Activated CD8-positive, alpha-beta memory T cell treated with anti-CD3 and anti-CD28 coated beads, Interleukin-2, amount 50 U/mL, for 24 hours (primary cell): ENCODE data around the gene CCDC112.
A peak's percentile ranks its signal among the peaks of the same experiment; 100 is the strongest.
"Not testable (repeated sequence)": the region's sequence is repeated elsewhere in the genome, so short reads cannot be mapped to it uniquely, and the experiment has no call there.

Experiments used
- DNase-seq: peaks from one replicate; pipeline ENCODE4 v3.0.0-alpha.2; 2020; ENCODE audit errors: extremely low read depth

Gene CCDC112, protein sequence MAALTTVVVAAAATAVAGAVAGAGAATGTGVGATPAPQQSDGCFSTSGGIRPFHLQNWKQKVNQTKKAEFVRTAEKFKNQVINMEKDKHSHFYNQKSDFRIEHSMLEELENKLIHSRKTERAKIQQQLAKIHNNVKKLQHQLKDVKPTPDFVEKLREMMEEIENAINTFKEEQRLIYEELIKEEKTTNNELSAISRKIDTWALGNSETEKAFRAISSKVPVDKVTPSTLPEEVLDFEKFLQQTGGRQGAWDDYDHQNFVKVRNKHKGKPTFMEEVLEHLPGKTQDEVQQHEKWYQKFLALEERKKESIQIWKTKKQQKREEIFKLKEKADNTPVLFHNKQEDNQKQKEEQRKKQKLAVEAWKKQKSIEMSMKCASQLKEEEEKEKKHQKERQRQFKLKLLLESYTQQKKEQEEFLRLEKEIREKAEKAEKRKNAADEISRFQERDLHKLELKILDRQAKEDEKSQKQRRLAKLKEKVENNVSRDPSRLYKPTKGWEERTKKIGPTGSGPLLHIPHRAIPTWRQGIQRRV

GRCh38 chr5:115296124-115297022 lies at the start of gene CCDC112:
TSS of gene CCDC112 (minus strand) at chr5:115296654. CDS start at chr5:115296543, 111 bp downstream.
- DNase-seq, result peak; percentile 49

DNA sequence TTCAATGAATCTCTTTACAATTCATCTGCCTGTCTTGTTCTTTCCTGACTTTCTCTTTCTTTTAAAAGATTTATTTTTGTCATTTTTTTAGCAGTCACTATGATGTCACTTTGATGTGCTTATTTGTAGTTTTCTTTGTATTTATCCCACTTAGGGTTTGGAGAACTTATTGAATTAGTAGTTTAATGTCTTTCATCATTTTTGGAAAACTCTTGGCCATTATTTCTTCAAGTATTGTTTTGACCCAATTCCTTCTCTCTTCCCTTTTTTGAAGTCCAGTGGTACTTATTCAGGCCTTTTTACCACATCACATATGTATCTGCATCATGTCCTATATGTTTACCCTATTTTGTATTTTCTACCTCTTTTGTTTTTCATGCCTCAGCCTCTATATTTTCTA lies 48.9 kb upstream of the CCDC112 start:
- no peak for DNase-seq

DNA sequence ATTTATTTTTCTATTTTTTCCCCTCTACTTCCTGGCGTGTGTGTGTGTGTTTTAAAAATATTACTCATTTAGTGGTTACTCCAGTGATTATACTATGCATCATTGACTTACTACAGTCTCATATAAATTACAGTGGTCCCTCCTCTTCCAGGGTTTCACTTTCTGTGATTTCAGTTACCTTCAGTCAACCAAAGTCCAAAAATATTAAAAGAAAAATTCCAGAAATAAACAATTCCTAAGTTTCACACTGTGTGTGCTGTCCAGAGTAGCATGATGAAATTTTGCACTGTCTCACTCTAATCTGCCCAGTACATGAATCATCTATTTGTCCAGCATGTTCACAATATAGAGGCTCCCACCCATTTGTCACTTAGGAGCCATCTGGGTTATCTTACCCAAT lies 47.4 kb upstream of the CCDC112 start:
- DNase-seq, result no peak

DNA sequence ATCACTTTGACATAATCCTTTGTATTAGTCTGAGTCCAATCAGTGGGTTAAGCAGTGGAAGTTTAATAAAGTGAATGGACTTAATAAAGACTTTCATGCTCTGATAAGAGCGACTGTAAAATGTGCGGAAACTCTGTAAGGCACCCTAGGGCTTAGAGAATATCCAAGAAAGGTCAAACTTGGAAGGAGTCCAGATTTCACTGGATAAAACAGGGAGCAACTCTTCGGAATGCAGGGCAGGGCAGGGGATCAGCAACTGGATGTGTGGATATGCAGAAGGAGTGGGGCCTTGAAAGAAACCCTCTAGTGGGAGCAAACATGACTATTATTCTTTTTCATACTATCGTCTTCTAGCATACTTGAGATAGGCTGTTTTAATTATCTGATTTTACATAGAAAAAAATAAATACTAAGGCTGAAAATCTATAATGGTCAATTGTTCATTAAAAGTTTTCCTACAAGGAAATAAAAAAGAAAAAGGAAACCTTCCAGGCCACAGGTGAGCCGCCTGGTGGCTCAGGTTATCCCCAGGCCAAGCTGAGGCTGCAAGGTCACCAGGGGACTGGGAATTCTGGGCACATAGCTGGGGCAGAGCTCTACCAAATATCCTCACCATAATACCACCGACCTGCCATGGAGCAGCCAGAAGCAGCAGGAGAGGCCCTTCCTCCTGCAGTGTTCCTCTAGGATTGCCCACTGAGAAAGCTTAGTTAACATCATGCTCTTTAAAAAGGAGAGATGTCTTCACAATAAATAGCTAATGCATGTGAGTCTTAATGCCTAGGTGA lies 46.3 kb upstream of the CCDC112 start:
- DNase-seq, result no peak

GRCh38 chr5:115341745-115342144 lies 45.3 kb upstream of the CCDC112 start:
- no peak for DNase-seq

GRCh38 chr5:115338851-115339250 lies 42.4 kb upstream of the CCDC112 start:
- DNase-seq, result no peak

GRCh38 chr5:115337882-115338281 lies 41.4 kb upstream of the CCDC112 start:
- DNase-seq, result no peak

- no peak for DNase-seq
Measured at GRCh38 chr5:115336964-115337363, 40.5 kb upstream of the CCDC112 start.

DNA sequence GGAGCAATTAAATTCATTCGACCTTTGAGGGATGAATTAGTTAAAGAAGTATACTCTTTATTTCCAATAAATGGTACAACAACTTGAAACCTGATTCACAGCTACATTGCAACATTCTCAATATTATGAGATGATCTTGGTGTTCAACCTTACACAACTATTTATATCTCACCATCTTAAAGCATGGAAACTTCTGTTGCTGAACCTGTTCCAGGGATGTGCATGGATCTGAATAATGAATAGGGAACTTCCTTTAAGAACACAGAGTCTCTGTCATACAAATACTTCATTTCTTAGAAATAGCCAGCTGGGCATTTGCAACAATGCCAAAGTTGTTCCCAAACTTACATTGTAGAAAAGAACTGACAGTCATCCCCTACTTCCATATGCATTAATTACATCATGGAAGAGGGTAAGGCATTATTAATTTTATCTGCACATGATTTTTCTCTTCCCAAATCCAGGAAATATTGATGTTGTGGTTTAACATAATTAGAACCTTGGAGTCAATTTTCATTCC lies 39.8 kb upstream of the CCDC112 start:
- DNase-seq, result no peak

- DNase-seq, result no peak
Measured at GRCh38 chr5:115335301-115335700, 38.8 kb upstream of the CCDC112 start.

DNA sequence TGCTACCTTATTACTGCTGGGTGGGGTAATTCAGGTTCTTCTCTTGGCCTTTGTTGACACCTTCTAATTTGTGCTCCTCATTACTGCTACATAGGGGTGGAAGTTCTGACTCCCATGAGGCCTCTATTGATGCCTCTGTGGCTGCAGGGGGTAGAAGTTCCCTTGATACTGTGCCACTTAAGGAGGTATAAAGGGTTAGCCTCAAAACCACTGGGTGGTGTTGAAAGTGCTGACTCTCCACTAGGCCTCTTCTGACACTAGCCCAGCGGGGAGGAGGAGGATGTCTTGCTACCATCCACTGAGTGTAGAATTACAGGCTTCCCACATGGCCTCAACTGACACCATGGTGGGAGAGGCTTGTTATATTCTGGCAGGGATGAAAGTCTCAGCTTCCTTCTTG lies 36.7 kb upstream of the CCDC112 start:
- DNase-seq, result no peak

- no peak for DNase-seq
Measured at GRCh38 chr5:115330830-115331229, 34.4 kb upstream of the CCDC112 start.

GRCh38 chr5:115329475-115329874 lies 33.0 kb upstream of the CCDC112 start:
- no peak for DNase-seq

DNA sequence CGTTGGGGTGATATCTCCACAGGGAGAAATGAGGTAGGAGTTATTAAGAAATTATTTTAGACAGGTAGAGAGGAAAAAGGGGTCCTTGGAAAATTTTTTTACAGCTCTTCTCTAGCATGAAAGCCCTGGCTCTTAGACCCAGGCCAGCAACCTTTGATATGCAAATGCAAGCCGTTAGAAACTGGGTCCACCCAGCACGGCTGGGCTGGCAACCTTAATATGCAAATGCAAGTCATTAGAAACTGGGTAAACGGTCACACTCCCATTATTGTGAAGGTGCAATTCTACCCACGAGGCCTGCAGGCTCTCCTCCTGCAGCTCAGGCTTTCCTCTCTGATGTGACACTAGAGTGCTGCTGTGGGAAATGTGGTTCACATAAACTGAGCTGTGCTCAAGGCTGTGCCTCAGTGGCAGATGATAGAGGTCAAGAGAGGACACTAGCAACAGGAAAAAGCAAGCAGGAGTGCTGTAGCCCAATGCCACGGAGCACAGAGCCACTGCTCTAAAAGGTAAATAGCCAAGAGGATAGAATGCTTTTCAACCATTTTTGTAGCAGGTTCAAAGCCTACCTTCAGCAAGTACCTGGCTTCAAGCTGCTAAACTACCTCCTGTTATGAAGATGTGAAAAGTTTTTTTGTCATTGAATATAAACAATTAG lies 32.3 kb upstream of the CCDC112 start:
- not testable (repeated sequence) for DNase-seq

GRCh38 chr5:115325296-115325959 lies 29.0 kb upstream of the CCDC112 start:
- DNase-seq, result no peak

GRCh38 chr5:115324021-115324420 lies 27.6 kb upstream of the CCDC112 start:
- DNase-seq, result no peak

GRCh38 chr5:115322729-115323128 lies 26.3 kb upstream of the CCDC112 start:
- no peak for DNase-seq

GRCh38 chr5:115321309-115321708 lies 24.9 kb upstream of the CCDC112 start:
- DNase-seq, result no peak

DNA sequence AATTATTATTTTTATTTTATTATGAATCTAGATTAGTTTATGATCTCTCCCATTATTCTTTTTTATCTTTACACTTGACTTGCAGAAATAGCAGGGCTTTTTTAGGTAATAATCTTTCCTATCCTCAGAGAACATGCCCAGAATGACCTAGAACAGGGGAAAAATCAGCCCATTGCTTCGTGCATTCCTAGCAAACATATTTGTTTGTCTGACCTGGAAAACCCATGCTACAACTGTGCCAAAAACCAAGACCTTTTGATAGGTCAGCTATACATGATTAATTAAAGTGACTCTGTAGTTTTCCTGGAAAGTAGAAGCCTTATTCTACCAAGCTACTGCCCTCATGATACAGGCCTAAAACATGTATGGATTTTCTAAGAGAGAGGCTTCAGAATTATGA lies 24.1 kb upstream of the CCDC112 start:
- no peak for DNase-seq

GRCh38 chr5:115320006-115320405 lies 23.6 kb upstream of the CCDC112 start:
- DNase-seq, result no peak
